CD14-positive monocyte (primary cell): Measurements from ENCODE around the gene MED12L. TPM values are rescaled to one million over a fixed set of nuclear protein-coding genes. Genes with fewer than 3 reads are reported as not detected.

ENCODE experiments used
- DNase-seq, 3 donors: peaks; one replicate each; pipeline ENCODE4 v3.0.0-alpha.2; 2011 to 2022
- H2AFZ ChIP-seq: 2 replicates; pipeline ENCODE4 v1.6.0; 2012; ENCODE audit warnings: mild to moderate bottlenecking, low read depth, low read length, inconsistent platforms; ENCODE audit not compliant: insufficient read depth, poor library complexity, severe bottlenecking
- H3K27ac ChIP-seq, 2 donors: 1 replicate in 1 of 2; 2 replicates in 1 of 2; pipeline ENCODE4 v1.5.1; 2012 to 2013; ENCODE audit warnings: low read length in 2 of 2, control low read depth in 1 of 2, inconsistent platforms in 1 of 2, low read depth in 1 of 2, mild to moderate bottlenecking in 1 of 2
- H3K27me3 ChIP-seq, 2 donors: one replicate each; pipeline versions ENCODE4 v1.6.0 to v1.6.1; 2011 to 2013; ENCODE audit warnings: low read length in 2 of 2; ENCODE audit not compliant: control insufficient read depth in 2 of 2, insufficient read depth in 2 of 2
- H3K36me3 ChIP-seq, 2 donors: replicated peaks in 1 of 2; 1 replicate in 1 of 2; 2 replicates in 1 of 2; pipeline versions ENCODE4 v1.5.1 to v1.6.1; 2012 to 2013; ENCODE audit warnings: low read length in 2 of 2, control low read depth in 1 of 2, inconsistent platforms in 1 of 2, mild to moderate bottlenecking in 1 of 2; ENCODE audit not compliant: insufficient read depth in 2 of 2, control insufficient read depth in 1 of 2
- H3K4me1 ChIP-seq, 2 donors: 1 replicate in 1 of 2; 2 replicates in 1 of 2; pipeline versions ENCODE4 v1.5.1 to v1.6.1; 2012 to 2013; ENCODE audit warnings: low read length in 2 of 2, control low read depth in 1 of 2, inconsistent platforms in 1 of 2, mild to moderate bottlenecking in 1 of 2, moderate library complexity in 1 of 2; ENCODE audit not compliant: insufficient read depth in 2 of 2, control insufficient read depth in 1 of 2
- H3K4me2 ChIP-seq: replicated peaks from 2 replicates; pipeline ENCODE3; 2012; ENCODE audit warnings: low read length, moderate library complexity, mild to moderate bottlenecking; ENCODE audit not compliant: poor library complexity, severe bottlenecking; ENCODE audit errors: extremely low read depth
- H3K4me3 ChIP-seq, 3 experiments: fragments of 200-600 bp in 1 of 3; sonication (generic) in 1 of 3; replicated peaks in 1 of 3; 1 replicate in 2 of 3; 2 replicates in 1 of 3; pipeline ENCODE4 v1.5.1; 2011 to 2013; ENCODE audit warnings: low read length in 3 of 3, mild to moderate bottlenecking in 3 of 3, control low read depth in 2 of 3, low read depth in 2 of 3, inconsistent platforms in 1 of 3, moderate library complexity in 1 of 3
- H3K79me2 ChIP-seq: 2 replicates; pipeline ENCODE4 v1.6.0; 2012; ENCODE audit warnings: mild to moderate bottlenecking, control low read depth, inconsistent platforms, low read length, moderate library complexity; ENCODE audit not compliant: insufficient read depth
- H3K9ac ChIP-seq: 2 replicates; pipeline ENCODE4 v1.6.0; 2017; ENCODE audit warnings: low read length, mild to moderate bottlenecking; ENCODE audit not compliant: insufficient read depth, poor library complexity, severe bottlenecking
- H3K9me3 ChIP-seq, 2 donors: replicated peaks in 1 of 2; 1 replicate in 1 of 2; 2 replicates in 1 of 2; pipeline versions ENCODE4 v1.5.1 to v1.6.1; 2012 to 2013; ENCODE audit warnings: low read length in 2 of 2, control low read depth in 1 of 2; ENCODE audit not compliant: control insufficient read depth in 1 of 2, insufficient read depth in 1 of 2
- H4K20me1 ChIP-seq: 2 replicates; pipeline ENCODE4 v1.6.0; 2012; ENCODE audit warnings: mild to moderate bottlenecking, low read length, control low read depth, moderate library complexity; ENCODE audit not compliant: insufficient read depth
- H3K27ac Mint-ChIP-seq, 7 donors: one replicate each; pipeline ENCODE4 v1.8.0; 2020; ENCODE audit warnings: mild to moderate bottlenecking in 7 of 7, mixed read lengths in 7 of 7, moderate library complexity in 6 of 7, inconsistent platforms in 2 of 7
- H3K27me3 Mint-ChIP-seq, 3 donors: one replicate each; pipeline ENCODE4 v1.8.0; 2021 to 2022; ENCODE audit warnings: low read depth in 3 of 3, mild to moderate bottlenecking in 3 of 3, mixed read lengths in 3 of 3, moderate library complexity in 3 of 3, inconsistent platforms in 1 of 3
- H3K36me3 Mint-ChIP-seq, 2 donors: one replicate each; pipeline ENCODE4 v1.8.0; 2020; ENCODE audit warnings: mixed read lengths in 2 of 2, inconsistent platforms in 1 of 2, mild to moderate bottlenecking in 1 of 2
- H3K4me1 Mint-ChIP-seq: one replicate; pipeline ENCODE4 v1.8.0; 2020; ENCODE audit warnings: mild to moderate bottlenecking, mixed read lengths
- H3K4me3 Mint-ChIP-seq, 2 donors: one replicate each; pipeline ENCODE4 v1.8.0; 2020; ENCODE audit warnings: mild to moderate bottlenecking in 2 of 2, mixed read lengths in 2 of 2, moderate library complexity in 1 of 2
- H3K9me3 Mint-ChIP-seq, 7 donors: one replicate each; pipeline ENCODE4 v1.8.0; 2020 to 2022; ENCODE audit warnings: mixed read lengths in 7 of 7, mild to moderate bottlenecking in 6 of 7, moderate library complexity in 6 of 7, inconsistent platforms in 2 of 7
- CTCF ChIP-seq: fragments of 200-600 bp; IDR thresholded peaks from one replicate; pipeline ENCODE4 v1.8.0; 2022; ENCODE audit warnings: antibody characterized with exemption, mild to moderate bottlenecking
- WGBS: methylation state at CpG from one replicate; pipeline ENCODE4 v1.1.5; 2013; ENCODE audit warnings: missing lambda C conversion rate; ENCODE audit not compliant: insufficient coverage; 5-methylcytosine and 5-hydroxymethylcytosine counted together
- intact Hi-C, 2 donors: fragments of 100-400 bp; cut with micrococcal nuclease; formaldehyde crosslinking; loops; one replicate each; pipeline versions ENCODE4 v1.15.0 to v1.15.1; 2023
- polyA plus RNA-seq, 3 donors: library from polyadenylated mRNA; depleted of rRNA in 1 of 3; unstranded in 2 of 3; stranded (reverse) in 1 of 3; fragments of 300-500 nt in 2 of 3; fragments of >200 nt in 1 of 3; fragmentation: Illumina TruSeq in 2 of 3; gene quantifications; 1 replicate in 2 of 3; 2 replicates in 1 of 3; pipeline ENCODE4 v1.2.3, GENCODE V29; 2012 to 2021
- small RNA-seq: library from RNA; depleted of rRNA; stranded (forward); fragments of <200 nt; gene quantifications from one replicate; pipeline ENCODE3, GENCODE V24; 2012; ENCODE audit warnings: low read depth; ENCODE audit not compliant: insufficient read length

Gene MED12L
- polyA plus RNA-seq, 3 donors, result 0.12 to 0.29 TPM; not detected in 1

DNA sequence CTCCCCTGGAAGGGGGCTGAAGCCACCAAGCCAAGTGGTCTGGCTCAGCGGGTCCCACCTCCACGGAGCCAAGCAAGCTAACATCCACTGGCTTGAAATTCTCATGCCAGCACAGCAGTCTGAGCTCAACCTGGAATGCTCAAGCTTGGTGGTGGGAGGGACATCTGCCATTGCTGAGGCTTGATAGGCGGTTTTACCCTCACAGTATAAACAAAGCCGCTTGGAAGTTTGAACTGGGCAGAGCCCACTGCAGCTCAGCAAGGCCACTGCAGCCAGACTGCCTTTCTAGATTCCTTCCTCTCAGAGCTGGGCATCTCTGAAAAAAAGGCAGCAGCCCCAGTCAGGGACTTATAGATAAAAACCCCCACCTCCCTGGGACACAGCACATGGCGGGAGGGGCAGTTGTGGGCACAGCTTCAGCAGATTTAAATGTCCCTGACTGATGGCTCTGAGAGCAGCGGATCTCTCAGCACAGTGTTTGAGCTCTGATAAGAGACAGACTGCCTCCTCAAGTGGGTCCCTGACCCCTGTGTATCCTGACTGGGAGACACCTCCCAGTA lies 398.6 kb downstream of the MED12L start:
- 90% methylated on average over 4 of the region's 6 CpGs for WGBS
- Histone ChIP-seq H3K79me2 (no peaks in the 10 kb centered on the region), H3K27ac (no peak overlapping the region), H2AFZ (no peak overlapping the region), H3K4me3 (no peak overlapping the region), H3K4me2 (no peak overlapping the region), H3K9me3 (peaks cover 4 to 15% of the 10 kb centered on the region in 2 donors), H3K36me3 (no peaks in the 10 kb centered on the region), H3K9ac (no peak overlapping the region), H4K20me1 (no peaks in the 10 kb centered on the region), H3K27me3 (no peaks in the 10 kb centered on the region), H3K4me1 (no peaks in the 10 kb centered on the region)
- H3K27ac Mint-ChIP-seq, result no peak overlapping the region
- no peak overlapping the region for H3K4me3 Mint-ChIP-seq
- no peaks in the 10 kb centered on the region for H3K27me3 Mint-ChIP-seq
- intact Hi-C loops, result no loop called here
- H3K36me3 Mint-ChIP-seq, result peaks cover 0 to 3% of the 10 kb centered on the region in 2 donors
- peaks cover 12 to 50% (median 31%) of the 10 kb centered on the region in 7 donors for H3K9me3 Mint-ChIP-seq
- DNase-seq, result no peak
- no peaks in the 10 kb centered on the region for H3K4me1 Mint-ChIP-seq
- TF ChIP-seq CTCF, result no peak

Small RNA genes lying within 50 kb of the gene (small RNA-seq; reads per million reads assigned to genes)
- not detected for gene RNA5SP145

Other genes starting within 250 kb of the MED12L start
- not detected for gene MINDY4B, start 180.2 kb upstream of the MED12L start, polyA plus RNA-seq
- gene CLRN1, start 112.9 kb upstream of the MED12L start, polyA plus RNA-seq, result not detected
- under 1 TPM in 1 of 3 donors, not detected in 2; 0.20 TPM for gene GPR171, start 117.6 kb downstream of the MED12L start, polyA plus RNA-seq
- under 1 TPM; 0.20 to 0.67 (median 0.50) TPM for gene P2RY14, start 192.9 kb downstream of the MED12L start, polyA plus RNA-seq
- under 1 TPM in 1 of 3 donors, not detected in 2; 0.15 TPM for gene GPR87, start 231.2 kb downstream of the MED12L start, polyA plus RNA-seq
- 100 to 1,000 TPM in 1 of 3 donors, 10 to 100 TPM in 2; 45.6 to 144 (median 80.0) TPM for gene P2RY13, start 243.9 kb downstream of the MED12L start, polyA plus RNA-seq